Colon (tissue), 2 donors: ENCODE results near the gene COL9A1.
"Not testable (repeated sequence)": the region's sequence is repeated elsewhere in the genome, so short reads cannot be mapped to it uniquely, and the experiment has no call there.

Source experiments
- FAIRE-seq: peaks from 2 replicates; lab custom pipeline; 2012; peaks lifted over from hg19 to GRCh38; lab: Jason Lieb, UNC
- donor health status: control.
- donor health status: control.

The COL9A1 gene

GRCh38 chr6:70303034-70303525 lies at the start of gene COL9A1:
TSS of gene COL9A1 (minus strand) at chr6:70303084. CDS start at chr6:70302924, 160 bp downstream.
- FAIRE-seq, result no peak

DNA sequence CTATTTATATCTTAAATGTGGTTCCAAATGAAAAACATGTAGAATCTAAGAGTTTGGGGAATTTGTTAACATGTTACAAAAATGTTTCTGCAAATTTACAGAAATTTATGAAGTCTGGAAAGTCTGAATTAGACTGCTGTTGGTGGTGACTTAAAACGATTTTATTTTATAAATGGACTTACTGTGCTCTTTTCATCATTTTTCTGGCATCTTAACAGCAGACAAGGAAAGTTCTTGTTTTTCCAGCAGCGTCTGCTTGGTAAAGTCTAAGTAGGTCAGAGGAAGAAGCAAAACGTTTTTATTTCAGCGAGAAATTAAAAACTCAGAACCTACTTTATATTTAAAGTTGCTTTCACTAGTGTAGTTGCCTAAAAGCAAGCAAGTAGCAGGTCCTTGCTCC lies 48.6 kb upstream of the COL9A1 start:
- FAIRE-seq, result no peak

GRCh38 chr6:70345619-70346018 lies 42.7 kb upstream of the COL9A1 start:
- no peak for FAIRE-seq

- FAIRE-seq, result no peak
Observed at GRCh38 chr6:70343313-70343712, 40.4 kb upstream of the COL9A1 start.

- not testable (repeated sequence) for FAIRE-seq
Observed at GRCh38 chr6:70339810-70340209, 36.9 kb upstream of the COL9A1 start.

GRCh38 chr6:70338775-70339174 lies 35.9 kb upstream of the COL9A1 start:
- no peak for FAIRE-seq

GRCh38 chr6:70337743-70338105 lies 34.8 kb upstream of the COL9A1 start:
- no peak for FAIRE-seq

DNA sequence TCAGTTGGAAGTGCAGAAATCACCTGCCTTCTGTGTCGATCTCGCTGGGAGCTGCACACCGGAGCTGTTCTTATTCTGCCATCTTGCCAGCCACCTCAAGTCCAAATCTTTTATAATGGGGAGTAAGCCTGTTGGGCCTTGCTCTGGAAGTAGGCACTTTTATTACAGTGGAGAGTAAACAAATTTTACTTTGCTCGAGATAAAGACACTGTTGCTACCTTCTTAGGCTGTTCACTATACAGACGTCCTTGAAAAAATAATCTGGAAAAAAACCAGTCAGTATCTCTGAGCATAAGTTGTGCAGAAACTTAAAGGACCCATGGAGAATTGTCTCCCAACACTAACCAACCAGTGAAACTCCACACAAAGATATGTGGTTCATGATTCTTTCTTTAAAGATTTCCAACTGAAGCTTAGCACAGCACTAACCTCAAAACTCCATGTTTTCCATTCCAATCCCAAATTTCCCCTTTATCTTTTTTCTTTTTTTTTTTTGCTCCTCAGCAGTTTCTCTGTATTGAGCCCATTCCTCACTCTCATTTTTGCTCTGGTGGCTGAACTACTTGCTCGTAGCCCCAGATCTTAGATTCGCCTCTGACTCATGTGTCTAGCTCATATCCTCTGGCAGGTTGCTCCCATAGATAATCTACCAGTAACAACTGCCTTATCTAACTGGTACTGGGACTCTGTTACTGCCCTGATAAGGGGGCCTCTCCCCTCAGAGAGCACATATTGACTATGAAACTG lies 34.3 kb upstream of the COL9A1 start:
- FAIRE-seq, result no peak

DNA sequence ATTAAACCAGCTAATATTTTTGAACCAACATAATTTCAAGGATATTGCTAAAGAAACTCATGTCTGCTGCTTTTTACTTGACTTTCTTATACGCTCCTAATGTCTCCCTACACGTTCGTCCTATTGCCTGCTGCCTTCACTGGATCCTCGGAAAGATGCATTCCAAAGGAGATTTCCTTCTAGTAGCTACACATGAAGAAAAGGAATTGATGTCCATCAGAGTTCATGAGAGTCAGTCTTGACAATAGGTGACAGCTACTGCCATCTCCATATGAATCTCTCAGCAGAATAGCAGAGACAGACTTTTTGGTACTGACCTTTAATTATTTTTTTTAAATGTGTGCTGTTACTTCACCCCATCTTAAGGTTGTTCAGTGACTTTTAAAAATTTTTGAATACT lies 24.2 kb upstream of the COL9A1 start:
- no peak for FAIRE-seq

GRCh38 chr6:70325009-70325408 lies 22.1 kb upstream of the COL9A1 start:
- FAIRE-seq, result no peak

DNA sequence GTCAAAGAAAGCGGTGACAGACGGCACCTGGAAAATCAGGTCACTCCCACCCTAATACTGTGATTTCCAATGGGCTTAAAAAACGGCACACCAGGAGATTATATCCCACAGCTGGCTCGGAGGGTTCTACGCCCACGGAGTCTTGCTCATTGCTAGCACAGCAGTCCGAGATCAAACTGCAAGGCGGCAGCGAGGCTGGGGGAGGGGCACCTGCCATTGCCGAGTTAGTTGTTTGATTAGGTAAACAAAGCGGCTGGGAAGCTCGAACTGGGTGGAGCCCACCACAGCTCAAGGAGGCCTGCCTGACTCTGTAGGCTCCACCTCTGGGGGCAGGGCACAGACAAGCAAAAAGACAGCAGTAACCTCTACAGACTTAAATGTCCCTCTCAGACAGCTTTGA lies 14.9 kb upstream of the COL9A1 start:
- FAIRE-seq, result not testable (repeated sequence)

- FAIRE-seq, result no peak
Observed at GRCh38 chr6:70315079-70315751, 12.3 kb upstream of the COL9A1 start.

DNA sequence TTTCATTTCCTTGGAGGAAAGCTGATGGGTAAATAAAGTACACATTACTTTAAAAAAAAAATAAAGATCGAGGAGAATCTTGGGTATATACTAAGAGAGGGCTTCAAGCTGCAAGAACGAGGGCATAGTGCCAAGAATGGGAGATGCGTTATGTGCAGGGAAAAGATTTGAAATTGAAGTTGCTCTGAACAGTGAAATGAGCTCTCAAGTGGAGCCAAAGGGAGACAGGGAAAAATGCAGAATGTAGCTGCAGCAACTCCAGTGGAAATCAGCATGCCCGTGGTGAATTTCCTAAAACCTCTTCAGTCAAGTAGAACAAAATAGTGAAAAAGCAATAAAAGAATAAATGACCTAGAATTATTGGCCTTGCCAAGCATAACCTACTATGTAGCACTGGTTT lies 11.4 kb upstream of the COL9A1 start:
- FAIRE-seq, result no peak

DNA sequence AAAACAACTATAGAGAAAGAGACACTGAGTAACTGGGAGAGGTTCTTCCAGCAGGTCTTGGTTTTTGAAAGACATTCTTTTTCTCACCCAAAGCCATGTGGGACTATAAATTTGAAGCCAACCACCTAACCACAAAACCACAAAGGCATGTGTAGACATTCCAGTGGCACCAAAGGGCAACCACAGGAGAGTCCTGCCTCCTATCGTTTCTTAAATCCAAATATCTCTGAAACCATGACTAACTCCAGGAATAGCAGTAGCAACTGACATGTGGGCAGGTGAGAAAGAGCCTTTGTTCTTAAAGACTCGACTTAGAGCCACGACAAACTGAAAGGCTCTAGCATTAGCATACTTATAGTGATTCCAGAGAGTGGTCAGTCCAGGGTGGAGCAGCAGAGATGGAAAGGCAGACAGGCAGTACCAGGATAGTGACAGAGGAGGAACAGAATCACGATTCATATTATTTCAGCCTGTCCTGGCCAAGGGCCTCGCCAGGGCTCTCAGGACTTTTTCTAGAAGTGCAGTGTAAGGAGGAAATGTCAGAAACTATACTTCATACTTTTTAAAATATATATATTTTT lies 9.4 kb upstream of the COL9A1 start:
- FAIRE-seq, result no peak

DNA sequence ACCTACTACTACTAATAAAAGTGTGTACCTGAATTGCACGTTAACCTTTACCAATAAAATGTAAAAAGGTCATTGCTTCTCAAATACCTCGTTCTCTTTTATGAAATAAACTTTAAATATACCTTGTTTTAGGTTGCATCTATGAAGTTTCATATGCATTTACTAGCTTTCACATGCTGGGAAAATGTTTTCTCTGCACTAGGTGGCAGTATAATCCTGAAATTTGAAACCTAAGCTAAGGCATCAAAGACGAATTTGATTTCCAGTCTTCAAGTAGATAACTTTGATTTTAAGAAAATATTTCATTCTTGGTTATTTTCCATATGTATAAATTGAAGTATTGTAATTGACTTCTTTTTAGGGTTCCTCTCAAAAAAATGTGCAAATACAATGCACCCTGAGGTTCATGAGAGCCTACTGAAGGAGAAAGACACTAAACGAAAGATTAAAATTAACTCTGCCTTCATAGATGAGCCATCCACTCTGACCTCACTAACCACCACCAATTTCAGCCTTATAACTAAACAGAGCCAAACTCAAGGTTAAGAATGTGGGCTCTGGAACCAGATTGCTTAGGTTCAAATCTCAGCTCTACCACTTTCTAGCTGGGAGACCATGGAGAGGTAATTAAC lies 7.3 kb upstream of the COL9A1 start:
- FAIRE-seq, result peak; percentile 18

DNA sequence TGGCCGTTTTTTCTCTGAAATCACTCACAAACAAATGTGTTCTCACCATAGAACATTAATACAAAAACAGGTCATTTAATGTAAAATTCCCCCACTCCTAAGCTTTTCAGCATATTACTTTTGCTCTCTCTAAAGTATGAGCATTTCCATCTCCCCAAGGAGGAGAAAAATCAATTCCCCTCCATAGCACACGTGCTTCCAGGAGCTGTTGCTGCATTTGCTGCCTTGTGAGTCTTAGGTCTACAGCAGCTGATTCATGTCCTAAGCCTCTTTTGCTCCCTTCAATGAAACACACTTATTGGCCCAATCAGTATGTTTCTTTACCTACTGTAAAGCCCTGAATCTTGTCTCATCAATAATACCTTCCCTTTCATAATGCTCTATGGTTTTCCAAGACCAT lies 6.4 kb upstream of the COL9A1 start:
- no peak for FAIRE-seq

- FAIRE-seq, result peak; percentile 82
Observed at GRCh38 chr6:70308142-70308541, 5.3 kb upstream of the COL9A1 start.

DNA sequence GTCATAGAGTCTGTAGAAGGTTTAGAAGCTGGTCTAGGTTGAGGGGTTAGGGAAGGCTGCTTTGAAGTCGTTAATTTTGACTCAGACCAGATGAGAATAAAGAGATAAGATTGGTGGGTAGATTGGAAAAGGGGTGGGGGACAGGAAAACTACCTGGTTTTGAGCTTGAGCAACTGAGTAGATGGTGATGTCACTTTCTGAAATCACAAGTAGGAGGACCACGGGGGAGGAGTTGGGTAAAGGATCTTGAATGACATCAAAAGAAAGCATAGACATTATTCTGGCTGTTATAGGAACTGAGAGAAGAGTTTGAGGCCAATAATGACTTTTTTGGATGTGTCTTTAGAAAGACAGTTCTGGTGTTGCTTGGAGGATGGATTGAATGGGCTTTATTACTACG lies 4.1 kb upstream of the COL9A1 start:
- no peak for FAIRE-seq

DNA sequence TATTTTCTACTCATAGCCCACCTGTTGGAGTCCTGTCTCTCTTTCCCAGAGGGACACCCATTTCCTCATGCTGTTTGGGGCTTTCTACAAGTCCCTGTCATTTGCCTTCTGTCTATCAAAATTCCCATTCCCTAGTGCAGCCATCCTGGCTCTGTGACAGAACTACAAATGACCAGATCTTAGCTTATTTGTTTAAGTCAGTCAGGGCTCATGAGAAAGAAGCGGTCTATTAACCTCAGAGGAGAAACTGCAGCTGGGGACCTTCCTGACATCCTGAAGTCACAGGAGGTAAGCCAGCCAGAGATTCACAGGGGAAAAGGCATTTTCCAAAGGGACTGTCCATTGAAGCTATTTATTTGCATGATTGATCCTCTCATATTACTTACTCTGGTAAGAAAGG lies 1.7 kb upstream of the COL9A1 start:
- no peak for FAIRE-seq

DNA sequence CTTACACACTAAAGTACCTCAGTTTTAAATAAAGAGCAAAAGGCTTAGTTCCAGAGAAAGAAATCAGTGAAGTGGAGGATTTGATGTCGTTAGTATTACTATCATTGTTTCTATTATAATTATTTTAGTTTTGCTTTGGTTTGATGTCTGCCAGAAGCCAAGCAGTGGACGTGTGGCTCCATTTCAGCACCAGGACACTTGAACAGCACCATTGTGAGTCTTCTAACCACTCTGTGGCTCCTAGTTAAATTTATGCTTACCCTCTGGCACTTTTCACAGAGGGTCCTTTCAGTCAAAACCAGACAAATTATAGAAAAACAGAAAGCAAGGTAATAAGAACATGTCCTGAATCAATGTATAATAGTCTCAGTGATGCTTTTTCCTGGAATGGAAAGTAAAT lies 3.4 kb downstream of the COL9A1 start:
- FAIRE-seq, result no peak

DNA sequence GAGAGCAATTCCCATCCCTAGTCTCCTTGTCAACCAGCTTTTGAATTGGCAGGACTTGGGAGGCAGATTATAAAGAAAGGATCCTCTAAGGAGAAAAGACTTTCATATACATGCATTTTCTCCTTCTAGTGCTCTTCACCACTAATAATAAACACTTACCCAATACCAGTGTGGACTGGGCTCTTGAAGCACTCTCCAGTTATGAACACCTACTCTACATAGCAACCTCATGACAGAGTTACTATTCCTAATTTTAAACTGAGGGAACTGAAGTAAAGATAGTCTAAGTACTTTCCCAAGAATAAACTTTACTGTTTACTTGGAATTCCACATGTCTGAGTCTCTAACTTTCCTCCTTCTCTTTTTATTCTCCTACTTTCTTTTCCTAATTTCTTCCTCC lies 4.8 kb downstream of the COL9A1 start:
- no peak for FAIRE-seq

DNA sequence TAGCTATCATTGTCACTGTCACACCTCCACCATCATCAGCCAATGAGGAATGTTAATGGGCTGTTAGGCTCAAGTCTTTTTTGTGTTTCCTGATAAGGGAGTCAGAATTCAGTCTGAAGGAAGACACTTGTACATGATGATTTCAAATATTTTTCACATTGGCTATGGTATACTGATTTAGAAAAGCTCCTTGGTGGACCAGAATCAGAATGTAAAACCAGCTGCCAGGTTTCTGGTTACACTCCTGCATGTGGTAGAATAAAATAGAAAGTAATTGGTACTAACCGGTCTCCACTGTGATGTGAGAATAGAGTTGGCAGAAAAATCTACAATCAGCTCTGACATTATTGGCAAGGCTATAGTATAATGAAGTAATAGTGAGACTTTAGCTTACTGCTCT lies 10.7 kb downstream of the COL9A1 start:
- no peak for FAIRE-seq

DNA sequence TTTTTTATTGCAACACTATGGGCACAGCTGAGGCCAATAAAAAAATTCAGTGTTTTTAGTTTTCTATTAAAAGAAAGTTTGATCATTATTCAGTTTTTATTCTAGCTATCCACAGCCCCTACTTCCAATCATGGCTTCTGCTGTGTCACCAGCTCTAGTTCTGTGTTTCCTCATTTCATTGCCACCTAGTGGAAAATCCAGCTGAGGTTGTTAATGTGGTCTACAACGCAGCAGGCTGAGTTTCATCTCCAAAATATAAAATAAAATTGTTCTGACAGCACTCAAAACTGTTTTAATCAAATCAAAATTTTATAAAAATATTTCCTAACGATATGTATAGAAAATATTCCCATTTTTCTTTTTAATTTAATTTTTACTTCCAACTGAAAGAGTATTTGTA lies 13.6 kb downstream of the COL9A1 start:
- no peak for FAIRE-seq
